Measurements from ENCODE around the gene PPP6R2.

Gene PPP6R2

DNA sequence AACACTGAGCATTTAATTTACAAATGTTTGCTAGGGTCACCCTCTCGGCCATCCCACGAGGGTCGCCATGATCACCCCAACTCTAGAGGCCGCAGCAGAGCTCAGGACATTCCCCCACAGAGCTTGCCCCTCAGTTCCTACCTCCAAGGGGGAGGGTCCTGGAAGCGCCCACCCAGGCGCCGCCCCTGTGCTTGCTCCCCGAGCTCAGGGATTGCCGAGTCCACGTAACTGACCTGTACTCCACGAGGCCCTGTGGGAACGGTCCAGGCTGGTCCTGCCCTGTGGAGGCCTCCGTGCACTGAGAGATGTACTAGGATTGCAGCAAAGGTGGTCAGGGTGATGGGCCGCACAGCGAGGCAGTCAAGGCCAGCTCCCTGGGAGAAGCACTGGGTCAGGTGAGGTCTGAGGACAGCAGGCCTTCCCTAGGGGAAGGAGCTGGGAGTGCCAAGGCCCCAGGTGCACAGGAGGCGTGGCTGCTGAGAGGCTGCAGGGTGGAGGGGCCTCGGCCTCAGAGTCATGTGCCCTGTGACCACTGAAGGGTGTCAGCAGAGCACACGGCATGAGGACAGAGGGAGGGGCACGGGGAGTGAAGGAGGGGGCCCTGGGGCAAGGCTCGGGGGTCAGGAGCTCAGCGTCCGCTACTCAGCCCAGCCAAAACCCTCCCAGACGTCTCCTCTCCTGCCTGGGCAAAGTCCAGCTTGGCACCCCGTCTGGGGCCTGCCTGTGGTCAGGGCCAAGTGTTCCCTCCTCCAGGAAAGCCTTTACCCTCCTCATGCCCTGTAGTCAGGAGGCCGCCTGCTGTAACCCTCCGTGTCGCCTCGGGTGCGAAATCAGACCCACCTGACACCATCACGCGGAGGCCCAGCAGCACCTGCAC, 141.1 kb downstream of the PPP6R2 start:
- no peak for DNase-seq (ENCODE audit: low read depth in 3 of 3)

DNA sequence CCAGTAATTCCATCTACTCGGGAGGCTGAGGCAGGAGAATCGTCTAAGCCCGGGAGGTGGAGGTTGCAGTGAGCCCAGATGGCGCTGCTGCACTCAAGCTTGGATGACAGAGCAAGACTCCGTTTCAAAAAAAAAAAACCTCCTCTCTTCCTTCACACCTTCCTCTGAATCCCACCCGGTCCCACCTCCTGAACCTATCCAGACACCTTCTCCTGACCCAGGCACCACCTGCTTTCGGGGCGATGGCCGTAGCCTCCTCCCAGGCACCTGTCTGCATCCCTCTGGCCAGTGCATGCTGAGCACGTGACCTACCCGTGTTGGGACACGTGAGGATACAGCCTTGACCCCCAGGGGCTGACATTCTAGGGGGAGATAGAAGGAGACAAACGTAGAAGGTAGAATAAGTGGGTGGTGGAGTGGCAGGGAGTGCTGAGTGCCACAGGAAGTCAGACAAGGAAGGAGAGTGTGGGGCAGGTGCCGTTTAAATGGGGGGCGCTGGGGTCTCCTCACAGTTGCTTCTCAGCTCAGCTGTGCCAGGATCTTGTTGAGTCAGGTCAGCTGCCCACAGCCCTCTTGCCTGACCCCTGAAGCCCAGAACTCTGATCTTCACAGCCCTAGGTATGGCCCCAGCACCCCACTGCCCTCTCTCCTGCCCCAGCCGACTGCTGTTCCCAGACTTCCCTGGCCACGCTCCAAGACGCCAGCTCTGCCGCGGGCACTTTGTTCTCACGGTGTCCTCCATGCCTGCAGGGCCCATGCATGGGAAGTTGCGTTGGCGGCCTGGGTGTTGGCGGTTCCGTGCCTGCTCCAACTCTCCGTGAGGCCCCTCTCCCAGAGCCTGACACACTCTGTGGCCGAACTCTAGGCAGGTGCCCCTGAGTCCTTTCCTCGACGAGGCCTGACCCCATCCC, 142.3 kb downstream of the PPP6R2 start:
- no peak for DNase-seq (ENCODE audit: low read depth in 3 of 3)

DNA sequence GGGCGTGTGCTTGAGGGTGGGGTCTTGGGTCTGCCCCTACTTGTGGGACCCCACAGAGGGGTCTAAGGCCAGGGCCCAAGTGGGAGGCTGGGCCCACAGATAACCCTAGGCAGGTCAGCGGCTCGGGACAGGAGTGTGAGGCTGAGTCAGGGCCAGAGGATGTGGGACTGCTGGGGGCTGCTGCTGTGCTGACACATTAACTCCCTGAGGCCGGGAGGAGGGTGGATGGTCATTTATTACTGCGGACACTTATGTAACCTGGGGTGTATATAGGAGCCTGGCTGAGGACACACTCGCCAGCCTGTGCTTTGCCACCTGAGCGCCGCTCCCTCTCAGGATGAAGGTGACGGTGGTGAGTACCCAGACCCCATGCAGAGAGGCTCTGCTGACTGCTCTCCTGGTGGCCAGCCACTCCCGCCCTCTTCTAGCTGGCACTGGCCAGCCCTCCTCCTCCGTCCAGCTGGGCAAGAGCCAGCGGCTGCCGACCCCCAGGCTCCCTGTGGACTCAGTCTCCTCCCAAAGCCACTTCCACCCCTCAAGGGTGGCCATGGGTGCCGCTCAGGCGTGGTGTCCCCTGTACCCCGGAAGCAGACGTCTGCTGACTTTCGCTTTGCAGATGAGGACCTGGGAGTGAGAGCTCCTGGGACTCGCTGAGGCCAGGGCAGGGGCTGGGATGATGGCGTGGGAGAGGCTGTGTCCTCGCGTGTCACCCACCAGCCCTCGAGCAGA, 143.6 kb downstream of the PPP6R2 start, which contains the start of gene MIOX:
MIOX (plus strand) TSS at position 299 of the 729 bp plus-strand sequence; CDS start at position 338, 39 bp downstream.
- DNase-seq (ENCODE audit: low read depth in 3 of 3), result no peak

DNA sequence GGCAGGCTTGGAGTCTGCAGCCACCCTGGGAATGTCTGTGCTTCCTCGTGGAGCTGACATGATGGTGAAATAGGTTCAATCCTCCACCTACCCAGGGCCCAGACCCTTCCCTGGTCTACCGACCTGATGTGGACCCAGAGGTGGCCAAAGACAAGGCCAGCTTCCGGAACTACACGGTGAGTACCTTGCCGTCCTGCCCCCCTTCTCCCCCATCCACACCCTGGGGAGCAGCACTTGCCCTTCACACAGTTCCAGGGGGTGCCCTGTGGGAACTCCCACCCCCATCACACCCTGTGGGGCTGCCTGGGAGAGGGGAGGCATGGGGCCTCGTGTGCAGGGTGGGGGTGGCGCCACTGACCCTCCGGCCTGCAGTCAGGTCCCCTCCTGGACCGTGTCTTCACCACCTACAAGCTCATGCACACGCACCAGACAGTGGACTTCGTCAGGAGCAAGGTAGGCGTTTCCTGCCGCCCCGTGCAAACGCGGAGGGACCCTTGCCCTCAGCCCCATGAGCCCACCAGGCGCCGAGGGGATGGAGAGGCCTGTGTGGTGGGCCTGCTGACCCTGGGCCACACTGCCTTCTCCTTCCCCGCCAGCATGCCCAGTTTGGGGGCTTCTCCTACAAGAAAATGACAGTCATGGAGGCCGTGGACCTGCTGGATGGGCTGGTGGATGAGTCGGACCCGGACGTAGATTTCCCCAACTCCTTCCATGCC, 144.3 kb downstream of the PPP6R2 start:
- no peak for DNase-seq (ENCODE audit: low read depth in 3 of 3)

GRCh38 chr22:50488006-50488677, 145.0 kb downstream of the PPP6R2 start:
- no peak for DNase-seq (ENCODE audit: low read depth in 3 of 3)

GRCh38 chr22:50488886-50489285, 145.8 kb downstream of the PPP6R2 start:
- no peak for DNase-seq (ENCODE audit: low read depth in 3 of 3)

- DNase-seq (ENCODE audit: low read depth in 3 of 3), result no peak
Observed at GRCh38 chr22:50489363-50490243, 146.5 kb downstream of the PPP6R2 start.

DNA sequence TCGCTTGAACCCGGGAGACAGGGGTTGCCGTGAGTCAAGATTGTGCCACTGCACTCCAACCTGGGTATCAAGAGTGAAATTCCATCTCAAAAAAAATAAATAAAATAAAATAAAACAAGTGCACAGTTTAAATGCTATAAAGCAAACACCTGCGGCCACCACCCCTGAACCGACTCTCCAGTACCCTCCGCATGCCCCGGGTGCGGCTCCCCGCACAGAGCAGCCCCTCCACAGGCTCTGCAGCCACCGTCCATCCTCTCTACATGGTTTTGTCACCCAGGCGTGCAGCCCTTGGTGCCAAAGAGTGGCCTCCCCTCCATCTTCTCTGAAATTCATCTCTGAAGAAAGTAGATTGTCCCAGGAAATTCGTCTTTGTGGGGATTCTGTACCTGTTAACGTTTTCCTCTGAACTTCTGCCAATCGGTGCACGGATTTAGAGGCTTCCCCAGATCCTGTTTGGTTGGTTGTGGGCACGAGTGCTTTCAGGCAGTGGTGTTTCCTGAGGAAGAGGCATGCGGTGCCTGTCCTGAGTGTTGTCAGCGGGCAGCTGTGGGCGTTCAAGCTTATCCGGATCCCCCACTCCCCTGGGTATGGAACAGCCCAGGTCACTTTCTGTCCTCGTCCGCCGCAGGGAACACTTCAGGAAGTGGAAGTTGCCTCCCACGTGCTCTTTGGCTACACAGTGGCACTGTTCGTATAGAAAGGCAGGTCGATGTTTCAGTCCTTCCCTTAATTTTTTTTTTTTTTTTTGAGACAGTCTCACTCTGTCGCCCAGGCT, 147.6 kb downstream of the PPP6R2 start:
- DNase-seq (ENCODE audit: low read depth in 3 of 3), result no peak
